HepG2 (cell line): ENCODE data around the gene ARL14EPL. TPM values are rescaled to one million over a fixed set of nuclear protein-coding genes. Genes with fewer than 3 reads are reported as not detected.

Source experiments
- ATAC-seq: fragments of 200-7000 bp; cut with Tn5 transposase; 3 replicates; pipeline ENCODE4 v1.9.1; 2020; ENCODE audit warnings: mild to moderate bottlenecking, moderate library complexity
- BruUV-seq: library from RNA; stranded (reverse); fragments of 400-500 nt; replicated peaks from 2 replicates; lab custom pipeline; 2021; lab: Mats Ljungman, UMichigan
- CTCF ChIA-PET: fragments of 300-600 bp; formaldehyde crosslinking; extraction: SDS; loops from one replicate; lab custom pipeline; 2021; ENCODE audit warnings: low total read pairs, inconsistent platforms, low intra/inter-chr PET ratio; lab: Yijun Ruan, JAX
- POLR2A ChIA-PET: fragments of 350-600 bp; sonication (Branson Sonifier 250); formaldehyde crosslinking; loops from one replicate; lab custom pipeline; 2020; ENCODE audit warnings: antibody characterized with exemption, inconsistent platforms; lab: Yijun Ruan, JAX
- DNase-seq: peaks from one replicate; pipeline ENCODE4 v3.0.0-alpha.2; 2015; ENCODE audit warnings: low spot score
- FAIRE-seq: peaks from 3 replicates; lab custom pipeline; 2011; peaks lifted over from hg19 to GRCh38; lab: Jason Lieb, UNC
- H2AFZ ChIP-seq: one replicate; pipeline ENCODE4 v1.6.1; 2011; ENCODE audit warnings: low read length, inconsistent platforms
- H3K27ac ChIP-seq: fragments of 300-600 bp; 3 replicates; pipeline ENCODE4 v1.8.0; 2011; ENCODE audit warnings: mixed run types, mild to moderate bottlenecking, mixed read lengths, low read length, inconsistent platforms; ENCODE audit not compliant: insufficient read depth; ENCODE audit errors: extremely low read length
- H3K27me3 ChIP-seq, 2 experiments: fragments of 200-600 bp in 1 of 2; 2 replicates in 1 of 2; 3 replicates in 1 of 2; pipeline versions ENCODE4 v1.6.0 to v1.8.0; 2011; ENCODE audit warnings: low read length in 2 of 2, mild to moderate bottlenecking in 2 of 2, moderate library complexity in 2 of 2, inconsistent platforms in 1 of 2; ENCODE audit not compliant: insufficient read depth in 2 of 2, control insufficient read depth in 1 of 2
- H3K36me3 ChIP-seq, 2 experiments: fragments of 200-600 bp in 1 of 2; replicated peaks in 1 of 2; 2 replicates in 1 of 2; 3 replicates in 1 of 2; pipeline versions ENCODE4 v1.5.1 to v1.8.0; 2011; ENCODE audit warnings: low read length in 2 of 2, inconsistent platforms in 1 of 2; ENCODE audit not compliant: insufficient read depth in 2 of 2, control insufficient read depth in 1 of 2
- H3K4me1 ChIP-seq: 2 replicates; pipeline ENCODE4 v1.5.1; 2012; ENCODE audit warnings: low read length, inconsistent platforms; ENCODE audit not compliant: insufficient read depth
- H3K4me2 ChIP-seq: 2 replicates; pipeline ENCODE4 v1.6.0; 2011; ENCODE audit warnings: low read depth, low read length, inconsistent platforms
- H3K4me3 ChIP-seq, 3 experiments: fragments of 200-600 bp in 1 of 3; sonication (generic), shearing (Covaris generic) in 1 of 3; replicated peaks in 1 of 3; 2 replicates each; pipeline ENCODE4 v1.5.1; 2011 to 2016; ENCODE audit warnings: low read length in 3 of 3, inconsistent platforms in 2 of 3, low read depth in 2 of 3, mild to moderate bottlenecking in 2 of 3, control low read depth in 1 of 3, mixed read lengths in 1 of 3; ENCODE audit not compliant: insufficient read depth in 1 of 3
- H3K79me2 ChIP-seq: one replicate; pipeline ENCODE4 v1.6.1; 2011; ENCODE audit warnings: low read length, inconsistent platforms; ENCODE audit not compliant: insufficient read depth
- H3K9ac ChIP-seq: 2 replicates; pipeline ENCODE4 v1.6.0; 2011; ENCODE audit warnings: mild to moderate bottlenecking, low read depth, low read length, inconsistent platforms; ENCODE audit not compliant: insufficient read depth
- H3K9me3 ChIP-seq: 2 replicates; pipeline ENCODE4 v1.5.1; 2012; ENCODE audit warnings: mild to moderate bottlenecking, low read length
- H4K20me1 ChIP-seq: 2 replicates; pipeline ENCODE4 v1.6.0; 2011; ENCODE audit warnings: inconsistent platforms, mild to moderate bottlenecking, low read length, moderate library complexity; ENCODE audit not compliant: insufficient read depth
- ARID3A ChIP-seq: IDR thresholded peaks from 2 replicates; pipeline ENCODE4 v1.6.1; 2012; ENCODE audit warnings: low read depth, low read length, improper control_type of control experiment
- BCL6 ChIP-seq: IDR thresholded peaks from 2 replicates; pipeline ENCODE4 v1.6.1; 2016; ENCODE audit warnings: missing genetic modification reagents, missing compliant biosample characterization
- DPF2 ChIP-seq: sonication (generic); formaldehyde crosslinking; IDR thresholded peaks from 2 replicates; pipeline ENCODE4 v1.4.0; 2020; ENCODE audit warnings: mild to moderate bottlenecking, low read depth, missing genetic modification reagents, borderline replicate concordance
- FOXC1 ChIP-seq: sonication (generic); formaldehyde crosslinking; IDR thresholded peaks from 2 replicates; pipeline ENCODE4 v1.8.0; 2022; ENCODE audit warnings: mild to moderate bottlenecking, missing genetic modification reagents, borderline replicate concordance
- HDAC6 ChIP-seq: fragments of 200-600 bp; sonication (generic); IDR thresholded peaks from 2 replicates; pipeline ENCODE4 v1.7.0; 2017; ENCODE audit warnings: mild to moderate bottlenecking, antibody characterized with exemption, low read length, low read depth
- JUN ChIP-seq: sonication (generic); formaldehyde crosslinking; IDR thresholded peaks from 2 replicates; pipeline ENCODE4 v1.4.0; 2020; ENCODE audit warnings: mild to moderate bottlenecking, missing genetic modification reagents
- KLF9 ChIP-seq: IDR thresholded peaks from 2 replicates; pipeline ENCODE4 v1.6.1; 2016; ENCODE audit warnings: low read depth
- LCORL ChIP-seq, 2 experiments: fragments of 450-650 bp in 1 of 2; sonication (generic) in 1 of 2; formaldehyde crosslinking in 1 of 2; IDR thresholded peaks; 2 replicates each; pipeline versions ENCODE4 v1.5.0 to v1.6.1; 2017 to 2020; ENCODE audit warnings: antibody characterized with exemption in 1 of 2, missing genetic modification reagents in 1 of 2
- MED8 ChIP-seq: sonication (generic); formaldehyde crosslinking; IDR thresholded peaks from 2 replicates; pipeline ENCODE4 v1.8.1; 2023; ENCODE audit warnings: mild to moderate bottlenecking, missing genetic modification reagents; ENCODE audit not compliant: insufficient replicate concordance
- PRDM10 ChIP-seq: sonication (generic); formaldehyde crosslinking; IDR thresholded peaks from 2 replicates; pipeline ENCODE4 v1.4.0; 2020; ENCODE audit warnings: low read depth, missing genetic modification reagents
- RBM39 ChIP-seq: fragments of 200-400 bp; formaldehyde crosslinking; IDR thresholded peaks from one replicate; pipeline ENCODE4 v1.6.1; 2018; ENCODE audit warnings: antibody characterized with exemption, mild to moderate bottlenecking, low read depth, low read length; ENCODE audit not compliant: poor library complexity, severe bottlenecking
- SATB2 ChIP-seq: sonication (generic); formaldehyde crosslinking; IDR thresholded peaks from 2 replicates; pipeline ENCODE4 v1.5.0; 2020; ENCODE audit warnings: missing genetic modification reagents
- SP1 ChIP-seq, 2 experiments: fragments of 450-650 bp in 1 of 2; sonication (generic) in 1 of 2; formaldehyde crosslinking in 1 of 2; IDR thresholded peaks; 2 replicates each; pipeline versions ENCODE4 v1.4.0 to v1.6.1; 2016 to 2020; ENCODE audit warnings: missing genetic modification reagents in 1 of 2
- SRSF4 ChIP-seq: fragments of 200-400 bp; formaldehyde crosslinking; IDR thresholded peaks from one replicate; pipeline ENCODE4 v1.6.1; 2018; ENCODE audit warnings: mild to moderate bottlenecking, low read depth, low read length, moderate library complexity; ENCODE audit not compliant: poor library complexity, severe bottlenecking
- ZNF333 ChIP-seq: sonication (generic); formaldehyde crosslinking; IDR thresholded peaks from 2 replicates; pipeline ENCODE4 v1.4.0; 2020; ENCODE audit warnings: mild to moderate bottlenecking, missing genetic modification reagents, borderline replicate concordance
- ZNF451 ChIP-seq: sonication (generic); formaldehyde crosslinking; IDR thresholded peaks from 2 replicates; pipeline ENCODE4 v1.5.0; 2020; ENCODE audit warnings: mild to moderate bottlenecking, missing genetic modification reagents
- ZNF7 ChIP-seq: IDR thresholded peaks from 2 replicates; pipeline ENCODE4 v1.6.1; 2016; ENCODE audit warnings: missing biosample characterization, missing genetic modification reagents
- in situ Hi-C: cut with HindIII; loops from 2 replicates; pipeline ENCODE4 v1.10.0; 2017; ENCODE audit warnings: low pct_unique_long_range_greater_than_20kb; ENCODE audit not compliant: extremely low pct_ligation_motif_present
- intact Hi-C: fragments of 100-400 bp; cut with micrococcal nuclease; formaldehyde crosslinking; loops from one replicate; pipeline ENCODE4 v1.10.0; 2022; ENCODE audit not compliant: unreplicated experiment
- polyA plus RNA-seq, 8 experiments: library from polyadenylated mRNA; depleted of rRNA in 3 of 8; stranded (reverse) in 7 of 8; unstranded in 1 of 8; fragments of >200 nt; fragmentation: Illumina TruSeq in 4 of 8; extraction: Trizol in 4 of 8; gene quantifications; 2 replicates each; pipeline versions ENCODE4 v1.2.1 to v1.2.3, GENCODE V29; 2011 to 2016; ENCODE audit warnings: low read depth in 4 of 8, missing spikeins in 1 of 8, mixed read lengths in 1 of 8; ENCODE audit not compliant: insufficient read depth in 1 of 8
- total RNA-seq, 5 experiments: library from RNA; depleted of rRNA; stranded (reverse); fragments of >200 nt; fragmentation: Illumina TruSeq; extraction: Trizol; gene quantifications; 2 replicates each; pipeline ENCODE4 v1.2.3, GENCODE V29; 2016; ENCODE audit warnings: low read depth in 1 of 5
- TF ChIP-seq, protein P1 (sequence below): sonication (generic); formaldehyde crosslinking; IDR thresholded peaks from 2 replicates; pipeline ENCODE4 v1.9.0; 2021; ENCODE audit warnings: missing genetic modification reagents, borderline replicate concordance

The ARL14EPL gene
- total and polyA plus RNA-seq, 2 of the 13 experiments (the other 11 are each of a cell fraction or from before 2014, with no cell fraction given), result not detected

- H3K9me3 ChIP-seq, result no peaks in the 10 kb centered on the region
- H3K4me3 ChIP-seq, result no peak overlapping the region
- POLR2A ChIA-PET, result no interaction called here
- peaks cover 3 to 12% of the 10 kb centered on the region in 2 experiments for H3K36me3 ChIP-seq
- FAIRE-seq (no peak), ATAC-seq (no peak), DNase-seq (no peak)
- in situ Hi-C loops, result no loop called here
- H4K20me1 ChIP-seq, result no peaks in the 10 kb centered on the region
- no peak overlapping the region for H3K4me2 ChIP-seq
- H3K27ac ChIP-seq, result no peak overlapping the region
- BruUV-seq, result no TSS peak
- H3K27me3 ChIP-seq, result no peaks in the 10 kb centered on the region; a peak in 1 of 5 replicates
- H3K4me1 ChIP-seq, result peaks cover 56% of the 10 kb centered on the region
- intact Hi-C loops, result loop anchor here (5.0 kb wide), 2 partner anchors 246 to 461 kb away; partner anchors contain the start of genes AP3S1, ATG12 and TMED7
- CTCF ChIA-PET, result no interaction called here
- peaks cover 38% of the 10 kb centered on the region for H3K79me2 ChIP-seq
- no peak overlapping the region for H2AFZ ChIP-seq
- no peak overlapping the region for H3K9ac ChIP-seq
- TF ChIP-seq SP1 (IDR thresholded peaks at IDR 0.05) (no peak), SP1 (CRISPR knock-in tag; IDR thresholded peaks at IDR 0.05) (no peak), DPF2 (CRISPR knock-in tag) (no peak), ZNF7 (CRISPR knock-in tag) (no peak), ARID3A (no peak), PRDM10 (CRISPR knock-in tag) (no peak), KLF9 (CRISPR knock-in tag) (no peak), HDAC6 (no peak), SATB2 (CRISPR knock-in tag) (no peak), JUN (CRISPR knock-in tag) (no peak), LCORL (IDR thresholded peaks at IDR 0.05) (no peak), LCORL (CRISPR knock-in tag; IDR thresholded peaks at IDR 0.05) (no peak), MED8 (CRISPR knock-in tag) (no peak), BCL6 (CRISPR knock-in tag) (no peak), FOXC1 (CRISPR knock-in tag) (no peak), RBM39 (no peak), SRSF4 (no peak), ZNF333 (CRISPR knock-in tag) (no peak), ZNF451 (CRISPR knock-in tag) (no peak)
- TF ChIP-seq, protein P1, sequence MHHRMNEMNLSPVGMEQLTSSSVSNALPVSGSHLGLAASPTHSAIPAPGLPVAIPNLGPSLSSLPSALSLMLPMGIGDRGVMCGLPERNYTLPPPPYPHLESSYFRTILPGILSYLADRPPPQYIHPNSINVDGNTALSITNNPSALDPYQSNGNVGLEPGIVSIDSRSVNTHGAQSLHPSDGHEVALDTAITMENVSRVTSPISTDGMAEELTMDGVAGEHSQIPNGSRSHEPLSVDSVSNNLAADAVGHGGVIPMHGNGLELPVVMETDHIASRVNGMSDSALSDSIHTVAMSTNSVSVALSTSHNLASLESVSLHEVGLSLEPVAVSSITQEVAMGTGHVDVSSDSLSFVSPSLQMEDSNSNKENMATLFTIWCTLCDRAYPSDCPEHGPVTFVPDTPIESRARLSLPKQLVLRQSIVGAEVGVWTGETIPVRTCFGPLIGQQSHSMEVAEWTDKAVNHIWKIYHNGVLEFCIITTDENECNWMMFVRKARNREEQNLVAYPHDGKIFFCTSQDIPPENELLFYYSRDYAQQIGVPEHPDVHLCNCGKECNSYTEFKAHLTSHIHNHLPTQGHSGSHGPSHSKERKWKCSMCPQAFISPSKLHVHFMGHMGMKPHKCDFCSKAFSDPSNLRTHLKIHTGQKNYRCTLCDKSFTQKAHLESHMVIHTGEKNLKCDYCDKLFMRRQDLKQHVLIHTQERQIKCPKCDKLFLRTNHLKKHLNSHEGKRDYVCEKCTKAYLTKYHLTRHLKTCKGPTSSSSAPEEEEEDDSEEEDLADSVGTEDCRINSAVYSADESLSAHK (CRISPR knock-in tag), result no peak
Observed at GRCh38 chr5:116088062-116088461, 55.8 kb downstream of the ARL14EPL start.
